ENCODE data around the gene ZBTB7B.

The ZBTB7B gene

GRCh38 chr1:155003766-155004351, 1.3 kb downstream of the ZBTB7B start (continued):
- TF ChIP-seq PRDM2 (tag by site-specific recombination; IDR thresholded peaks at IDR 0.05; ENCODE audit: borderline replicate concordance) (no peak), SP3 (tag by site-specific recombination; IDR thresholded peaks at IDR 0.05) (peak; percentile 52), ZNF394 (tag by site-specific recombination; IDR thresholded peaks at IDR 0.05; ENCODE audit: borderline replicate concordance) (no peak), ZNF629 (tag by site-specific recombination; IDR thresholded peaks at IDR 0.05) (peak; percentile 23; the same call in 1 of the 2 replicates), ZBTB1 (tag by site-specific recombination; IDR thresholded peaks at IDR 0.05) (no peak), HOXC10 (CRISPR knock-in tag; IDR thresholded peaks at IDR 0.05) (no peak), ZNF555 (tag by site-specific recombination; conservative IDR thresholded peaks at IDR 0.05) (no peak), ZNF10 (tag by site-specific recombination; IDR thresholded peaks at IDR 0.05) (no peak), ZFP37 (tag by site-specific recombination; IDR thresholded peaks at IDR 0.05) (no peak), SP7 (tag by site-specific recombination; IDR thresholded peaks at IDR 0.05) (no peak), ZNF777 (tag by site-specific recombination; IDR thresholded peaks at IDR 0.05; ENCODE audit: borderline replicate concordance) (no peak), PATZ1 (tag by site-specific recombination; IDR thresholded peaks at IDR 0.05) (peak; percentile 57), KLF9 (tag by site-specific recombination; IDR thresholded peaks at IDR 0.05; ENCODE audit: low read depth) (peak; percentile 51), ZXDB (tag by site-specific recombination; IDR thresholded peaks at IDR 0.05) (peak; percentile 95), ZNF558 (tag by site-specific recombination; IDR thresholded peaks at IDR 0.05) (no peak), SCRT2 (tag by site-specific recombination; IDR thresholded peaks at IDR 0.05) (no peak), KLF17 (tag by site-specific recombination; IDR thresholded peaks at IDR 0.05) (no peak)

GRCh38 chr1:155004352-155005075, 1.9 kb downstream of the ZBTB7B start:
- Histone ChIP-seq H3K4me1 (ENCODE audit: control insufficient read depth, insufficient read depth, low read length) (peaks cover 13% of the 10 kb centered on the region), H3K36me3 (ENCODE audit: control insufficient read depth in 2 of 2, insufficient read depth in 1 of 2, low read length in 2 of 2) (no peaks in the 10 kb centered on the region), H3K4me3 (ENCODE audit: low read depth, low read length) (peak overlapping the region; percentile 50), H3K9me3 (ENCODE audit: control insufficient read depth, insufficient read depth, low read depth, low read length) (no peaks in the 10 kb centered on the region), H3K27ac (ENCODE audit: extremely low read depth, low read depth, low read length) (peak overlapping the region; percentile 87; the same call in 1 of the 2 replicates)
- ChIA-PET CTCF (interaction anchor here (1.2 to 2.1 kb wide), 3 partner anchors 12 to 81 kb away, joined by 3 to 11 read pairs (median 5); partner anchors contain the start of gene ADAM15), POLR2A (interaction anchor here (0.9 to 2.1 kb wide), 4 partner anchors 8 to 43 kb away, joined by 3 to 9 read pairs (median 6); partner anchors contain the start of genes FLAD1 and PYGO2)
- TF ChIP-seq ZSCAN4 (tag by site-specific recombination; IDR thresholded peaks at IDR 0.05), result no peak
- TF ChIP-seq ZBTB48 (tag by site-specific recombination; IDR thresholded peaks at IDR 0.05), result peak; percentile 99
- peak; percentile 75; the same call in 1 of the 2 replicates for TF ChIP-seq PRDM10 (tag by site-specific recombination; IDR thresholded peaks at IDR 0.05)
- 0 out of 2 replicates have a peak, but pooled peaks have one; percentile 32 for TF ChIP-seq BCL11A (tag by site-specific recombination; IDR thresholded peaks at IDR 0.05; ENCODE audit: low read depth)
- peak; percentile 23; the same call in 1 of the 2 replicates for TF ChIP-seq ZBTB17 (tag by site-specific recombination; IDR thresholded peaks at IDR 0.05)

All from HEK293 (cell line).